Measurements from ENCODE around the gene OR2A42.
"Not testable (repeated sequence)": the region's sequence is repeated elsewhere in the genome, so short reads cannot be mapped to it uniquely, and the experiment has no call there.

The OR2A42 gene

GRCh38 chr7:144220531-144220930 lies 18.9 kb downstream of the OR2A42 start:
- DNase-seq (ENCODE audit: low read depth), result not testable (repeated sequence)

- DNase-seq (ENCODE audit: low read depth), result not testable (repeated sequence)
Observed at GRCh38 chr7:144219149-144219548, 20.3 kb downstream of the OR2A42 start.

- not testable (repeated sequence) for DNase-seq (ENCODE audit: low read depth)
Observed at GRCh38 chr7:144218581-144218980, 20.8 kb downstream of the OR2A42 start.

- not testable (repeated sequence) for DNase-seq (ENCODE audit: low read depth)
Observed at GRCh38 chr7:144217200-144217599, 22.2 kb downstream of the OR2A42 start.

- not testable (repeated sequence) for DNase-seq (ENCODE audit: low read depth)
Observed at GRCh38 chr7:144205306-144205705, 34.1 kb downstream of the OR2A42 start.

- not testable (repeated sequence) for DNase-seq (ENCODE audit: low read depth)
Observed at GRCh38 chr7:144203086-144203485, 36.3 kb downstream of the OR2A42 start.

GRCh38 chr7:144201978-144202377 lies 37.4 kb downstream of the OR2A42 start:
- DNase-seq (ENCODE audit: low read depth), result not testable (repeated sequence)

GRCh38 chr7:144198934-144199333 lies 40.5 kb downstream of the OR2A42 start:
- not testable (repeated sequence) for DNase-seq (ENCODE audit: low read depth)

GRCh38 chr7:144195212-144195872 lies 44.1 kb downstream of the OR2A42 start, which contains the start of gene ARHGEF35:
ARHGEF35 (minus strand) TSS chr7:144195833; CDS start chr7:144188383, 7,450 bp downstream.
- DNase-seq (ENCODE audit: low read depth), result not testable (repeated sequence)

- DNase-seq (ENCODE audit: low read depth), result not testable (repeated sequence)
Observed at GRCh38 chr7:144194453-144194852, 45.0 kb downstream of the OR2A42 start.

- DNase-seq (ENCODE audit: low read depth), result not testable (repeated sequence)
Observed at GRCh38 chr7:144193782-144194181, 45.6 kb downstream of the OR2A42 start.

GRCh38 chr7:144188578-144189171 lies 50.7 kb downstream of the OR2A42 start:
- not testable (repeated sequence) for DNase-seq (ENCODE audit: low read depth)

- not testable (repeated sequence) for DNase-seq (ENCODE audit: low read depth)
Observed at GRCh38 chr7:144187848-144188247, 51.6 kb downstream of the OR2A42 start.

GRCh38 chr7:144183166-144183565 lies 56.2 kb downstream of the OR2A42 start, which contains the start of gene CTAGE4:
CTAGE4 (plus strand) TSS chr7:144183466; CDS start chr7:144183504, 38 bp downstream.
- DNase-seq (ENCODE audit: low read depth), result not testable (repeated sequence)

GRCh38 chr7:144179165-144179479 lies 60.3 kb downstream of the OR2A42 start:
- DNase-seq (ENCODE audit: low read depth), result not testable (repeated sequence)

- not testable (repeated sequence) for DNase-seq (ENCODE audit: low read depth)
Observed at GRCh38 chr7:144178380-144179164, 60.8 kb downstream of the OR2A42 start.

Data from stimulated activated CD8-positive, alpha-beta memory T cell treated with anti-CD3 and anti-CD28 coated beads, Interleukin-7, amount 100 ng/mL, for 24 hours (primary cell).